ENCODE results near the gene COX17. TPM values are rescaled to one million over a fixed set of nuclear protein-coding genes. Genes with fewer than 3 reads are reported as not detected.
A peak's percentile ranks its signal among the peaks of the same experiment; 100 is the strongest.

The COX17 gene
- total and polyA plus RNA-seq, 10 donors = 30.4 to 136 (median 43.7) TPM

- Histone ChIP-seq H3K27ac (peak overlapping the region in 2 of 8 donors; percentile 84 to 86), H3K4me3 (no peak overlapping the region), H3K9me3 (no peaks in the 10 kb centered on the region), H3K36me3 (peaks cover 0 to under 1% (median 0%) of the 10 kb centered on the region in 6 donors), H3K27me3 (replicated peaks in 1 of 7) (no peaks in the 10 kb centered on the region), H3K4me1 (peaks cover 11 to 36% (median 23%) of the 10 kb centered on the region in 6 donors)
- DNase-seq = no peak
- WGBS, 5 donors = 21 to 40% (median 36%) methylated on average over 1 of the region's 1 CpG
- no peak for TF ChIP-seq CTCF (IDR thresholded peaks at IDR 0.05 in 8 of 11, conservative IDR thresholded peaks at IDR 0.05 in 3 of 11)
- no peak for TF ChIP-seq POLR2A (IDR thresholded peaks at IDR 0.05)
- no peak for TF ChIP-seq POLR2AphosphoS5 (IDR thresholded peaks at IDR 0.05)
- intact Hi-C loops (cut with DNase I; ENCODE audit: low total_unique reads) = no loop called here
Observed at GRCh38 chr3:119636249-119636648, 41.0 kb downstream of the COX17 start.

GRCh38 chr3:119635719-119636118, 41.5 kb downstream of the COX17 start:
- Histone ChIP-seq H3K36me3 (no peaks in the 10 kb centered on the region), H3K4me3 (no peak overlapping the region), H3K27ac (peak overlapping the region in 1 of 8 donors; percentile 84), H3K9me3 (no peaks in the 10 kb centered on the region), H3K4me1 (peaks cover 11 to 41% (median 24%) of the 10 kb centered on the region in 6 donors), H3K27me3 (replicated peaks in 1 of 7) (no peaks in the 10 kb centered on the region)
- TF ChIP-seq POLR2AphosphoS5 (IDR thresholded peaks at IDR 0.05) (no peak), POLR2A (IDR thresholded peaks at IDR 0.05) (no peak), CTCF (IDR thresholded peaks at IDR 0.05 in 8 of 11, conservative IDR thresholded peaks at IDR 0.05 in 3 of 11) (no peak)
- DNase-seq = no peak
- WGBS, 5 donors = 92 to 98% (median 96%) methylated on average over 4 to 10 of the region's 10 CpGs
- intact Hi-C loops (cut with DNase I; ENCODE audit: low total_unique reads) = no loop called here

- Histone ChIP-seq H3K4me1 (peaks cover 14 to 52% (median 34%) of the 10 kb centered on the region in 6 donors), H3K27me3 (replicated peaks in 1 of 7) (no peaks in the 10 kb centered on the region), H3K27ac (no peak overlapping the region), H3K36me3 (no peaks in the 10 kb centered on the region), H3K4me3 (no peak overlapping the region), H3K9me3 (no peaks in the 10 kb centered on the region)
- DNase-seq = no peak
- TF ChIP-seq POLR2A (IDR thresholded peaks at IDR 0.05) (no peak), POLR2AphosphoS5 (IDR thresholded peaks at IDR 0.05) (no peak), CTCF (IDR thresholded peaks at IDR 0.05 in 8 of 11, conservative IDR thresholded peaks at IDR 0.05 in 3 of 11) (no peak)
- WGBS, 5 donors = 77 to 91% (median 84%) methylated on average over 4 of the region's 4 CpGs
- intact Hi-C loops (cut with DNase I; ENCODE audit: low total_unique reads) = no loop called here
Observed at GRCh38 chr3:119632829-119633228, 44.4 kb downstream of the COX17 start.

GRCh38 chr3:119632216-119632615, 45.0 kb downstream of the COX17 start:
- Histone ChIP-seq H3K4me3 (no peak overlapping the region), H3K27me3 (replicated peaks in 1 of 7) (no peaks in the 10 kb centered on the region), H3K27ac (no peak overlapping the region), H3K4me1 (peaks cover 17 to 52% (median 35%) of the 10 kb centered on the region in 6 donors), H3K36me3 (no peaks in the 10 kb centered on the region), H3K9me3 (no peaks in the 10 kb centered on the region)
- no peak for DNase-seq
- WGBS, 5 donors = 68 to 87% (median 77%) methylated on average over 4 of the region's 4 CpGs
- intact Hi-C loops (cut with DNase I; ENCODE audit: low total_unique reads) = no loop called here
- TF ChIP-seq CTCF (IDR thresholded peaks at IDR 0.05 in 8 of 11, conservative IDR thresholded peaks at IDR 0.05 in 3 of 11) = no peak
- no peak for TF ChIP-seq POLR2AphosphoS5 (IDR thresholded peaks at IDR 0.05)
- TF ChIP-seq POLR2A (IDR thresholded peaks at IDR 0.05) = no peak

Measured in spleen (tissue), 11 donors.